ENCODE data around the gene C1QTNF2.

DNA sequence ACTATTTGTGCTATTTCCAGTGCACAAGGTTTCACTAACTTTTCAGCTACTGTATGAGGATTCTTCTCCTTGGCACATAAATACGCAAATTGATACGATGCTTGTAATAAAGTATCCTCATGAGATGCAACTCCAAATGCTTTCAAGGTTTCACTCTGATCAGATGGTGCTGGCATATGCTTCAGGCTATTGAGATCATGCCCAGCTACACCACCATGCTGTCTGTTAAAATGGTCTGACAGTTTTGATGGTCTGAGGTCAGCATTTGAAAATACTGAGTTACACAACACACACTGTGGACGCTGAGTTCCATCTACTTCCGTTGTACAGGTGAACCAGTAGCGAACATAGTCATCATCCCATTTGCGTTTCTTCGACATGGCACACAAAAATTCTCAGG lies 24.7 kb upstream of the C1QTNF2 start:
- TF ChIP-seq, protein P1, sequence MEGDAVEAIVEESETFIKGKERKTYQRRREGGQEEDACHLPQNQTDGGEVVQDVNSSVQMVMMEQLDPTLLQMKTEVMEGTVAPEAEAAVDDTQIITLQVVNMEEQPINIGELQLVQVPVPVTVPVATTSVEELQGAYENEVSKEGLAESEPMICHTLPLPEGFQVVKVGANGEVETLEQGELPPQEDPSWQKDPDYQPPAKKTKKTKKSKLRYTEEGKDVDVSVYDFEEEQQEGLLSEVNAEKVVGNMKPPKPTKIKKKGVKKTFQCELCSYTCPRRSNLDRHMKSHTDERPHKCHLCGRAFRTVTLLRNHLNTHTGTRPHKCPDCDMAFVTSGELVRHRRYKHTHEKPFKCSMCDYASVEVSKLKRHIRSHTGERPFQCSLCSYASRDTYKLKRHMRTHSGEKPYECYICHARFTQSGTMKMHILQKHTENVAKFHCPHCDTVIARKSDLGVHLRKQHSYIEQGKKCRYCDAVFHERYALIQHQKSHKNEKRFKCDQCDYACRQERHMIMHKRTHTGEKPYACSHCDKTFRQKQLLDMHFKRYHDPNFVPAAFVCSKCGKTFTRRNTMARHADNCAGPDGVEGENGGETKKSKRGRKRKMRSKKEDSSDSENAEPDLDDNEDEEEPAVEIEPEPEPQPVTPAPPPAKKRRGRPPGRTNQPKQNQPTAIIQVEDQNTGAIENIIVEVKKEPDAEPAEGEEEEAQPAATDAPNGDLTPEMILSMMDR (IDR thresholded peaks at IDR 0.05): no peak
- TF ChIP-seq POLR2A (IDR thresholded peaks at IDR 0.05): no peak
